ENCODE results near the gene PRKAG1. TPM values are rescaled to one million over a fixed set of nuclear protein-coding genes. Genes with fewer than 3 reads are reported as not detected.

Gene PRKAG1
- total RNA-seq, 1 donor from 2014 or later, result 80.4 TPM

GRCh38 chr12:49033611-49034285 lies 15.2 kb upstream of the PRKAG1 start:
- DNase-seq (ENCODE audit: low spot score), result no peak
- intact Hi-C loops (cut with DNase I), result no loop called here

DNA sequence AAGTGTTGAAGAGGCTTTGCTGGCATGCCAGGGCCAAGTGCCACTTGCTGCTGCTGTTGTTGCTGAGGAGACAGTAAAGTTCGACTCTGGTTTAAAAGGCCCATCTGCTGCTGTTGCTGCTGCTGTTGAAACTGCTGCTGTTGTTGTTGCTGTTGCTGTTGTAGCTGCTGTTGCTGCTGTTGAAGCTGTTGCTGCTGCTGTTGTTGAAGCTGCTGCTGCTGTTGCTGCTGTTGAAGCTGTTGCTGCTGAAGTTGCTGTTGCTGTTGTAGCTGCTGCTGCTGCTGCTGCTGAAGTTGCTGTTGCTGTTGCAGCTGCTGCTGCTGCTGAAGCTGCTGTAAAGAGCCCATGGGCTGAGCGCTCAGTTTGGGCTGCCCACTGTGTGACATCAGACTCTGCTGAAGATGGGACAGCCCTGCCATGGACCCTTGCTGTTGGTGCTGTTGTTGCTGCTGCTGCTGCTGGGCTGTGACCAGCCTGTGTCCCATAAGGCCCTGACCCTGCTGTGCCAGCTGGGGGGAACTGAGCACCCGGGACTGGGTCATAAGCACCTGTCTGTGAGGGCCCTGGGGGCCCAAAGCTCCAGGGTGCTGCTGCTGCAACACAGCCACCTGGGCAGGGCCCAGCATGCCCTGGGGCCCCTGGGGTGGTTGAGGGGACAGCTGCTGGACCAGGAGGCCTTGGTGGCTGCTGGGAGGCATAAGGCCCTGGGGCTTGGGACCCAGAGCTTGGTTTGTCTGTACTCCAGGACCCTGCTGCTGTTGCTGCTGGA lies 14.3 kb upstream of the PRKAG1 start:
- intact Hi-C loops (cut with DNase I), result no loop called here
- no peak for DNase-seq (ENCODE audit: low spot score)

DNA sequence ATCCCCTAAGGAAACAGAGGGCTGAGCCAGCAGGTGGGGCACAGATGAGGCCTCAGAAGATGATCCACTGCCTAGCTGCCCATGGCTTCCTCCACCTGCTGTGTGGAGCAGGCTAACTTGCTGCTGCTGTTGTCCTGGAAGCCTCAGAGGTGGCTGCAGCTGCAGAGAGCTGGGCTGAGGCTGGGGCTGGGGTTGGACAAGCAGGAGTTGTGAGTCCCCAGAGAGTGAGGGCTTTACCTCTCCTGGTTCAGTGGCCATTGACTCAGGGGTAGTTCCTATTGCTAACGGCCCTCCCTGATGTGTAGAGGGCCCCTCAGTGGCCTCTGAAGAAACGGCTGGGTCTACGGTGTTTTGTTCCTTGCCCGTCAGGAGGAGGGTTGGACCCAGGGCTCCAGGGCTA lies 13.7 kb upstream of the PRKAG1 start:
- no peak for DNase-seq (ENCODE audit: low spot score)
- intact Hi-C loops (cut with DNase I), result no loop called here

DNA sequence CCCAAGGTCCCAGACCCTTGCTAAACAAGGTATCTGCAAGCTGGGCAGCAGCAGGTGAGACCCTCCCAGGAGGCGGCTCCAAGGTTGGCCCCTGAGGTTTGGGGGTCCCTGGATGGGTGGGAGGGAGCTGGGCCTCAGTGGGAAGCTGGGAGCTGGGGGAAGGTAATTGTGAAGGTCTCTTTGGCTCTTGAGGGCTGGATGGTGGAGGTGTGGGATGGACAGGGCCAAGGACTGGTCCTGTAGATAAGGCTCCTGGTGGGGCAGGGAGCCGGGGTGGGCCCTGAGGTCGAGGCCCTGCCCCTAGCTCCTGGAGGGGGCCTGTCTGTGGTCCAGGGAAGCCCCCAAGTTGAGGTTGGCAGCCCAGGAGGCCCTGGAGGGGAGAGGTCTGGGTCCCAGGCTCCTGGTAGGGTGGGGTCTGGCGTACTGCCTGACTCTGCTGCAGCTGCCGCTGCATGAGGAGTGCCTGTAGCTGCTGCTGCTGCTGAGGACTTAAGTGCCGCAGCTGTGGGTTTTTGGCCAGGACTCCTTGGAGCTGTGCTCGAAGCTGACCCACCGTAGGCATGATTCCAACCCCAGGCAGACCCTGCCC lies 13.1 kb upstream of the PRKAG1 start:
- intact Hi-C loops (cut with DNase I), result no loop called here
- no peak for DNase-seq (ENCODE audit: low spot score)

- DNase-seq (ENCODE audit: low spot score), result no peak
- intact Hi-C loops (cut with DNase I), result no loop called here
Observed at GRCh38 chr12:49030714-49031572, 12.4 kb upstream of the PRKAG1 start.

GRCh38 chr12:49030119-49030518 lies 11.5 kb upstream of the PRKAG1 start:
- no peak for DNase-seq (ENCODE audit: low spot score)
- intact Hi-C loops (cut with DNase I), result no loop called here

- DNase-seq (ENCODE audit: low spot score), result no peak
- intact Hi-C loops (cut with DNase I), result no loop called here
Observed at GRCh38 chr12:49028666-49029275, 10.2 kb upstream of the PRKAG1 start.

- intact Hi-C loops (cut with DNase I), result no loop called here
Observed at GRCh38 chr12:49027846-49028555, 9.4 kb upstream of the PRKAG1 start.

GRCh38 chr12:49026678-49027480 lies 8.3 kb upstream of the PRKAG1 start:
- DNase-seq (ENCODE audit: low spot score), result no peak
- intact Hi-C loops (cut with DNase I), result no loop called here

More at GRCh38 chr12:49027846-49028555, 9.4 kb upstream of the PRKAG1 start:
- DNase-seq (ENCODE audit: low spot score), result no peak

- intact Hi-C loops (cut with DNase I), result no loop called here
- DNase-seq (ENCODE audit: low spot score), result no peak
Observed at GRCh38 chr12:49026101-49026500, 7.5 kb upstream of the PRKAG1 start.

DNA sequence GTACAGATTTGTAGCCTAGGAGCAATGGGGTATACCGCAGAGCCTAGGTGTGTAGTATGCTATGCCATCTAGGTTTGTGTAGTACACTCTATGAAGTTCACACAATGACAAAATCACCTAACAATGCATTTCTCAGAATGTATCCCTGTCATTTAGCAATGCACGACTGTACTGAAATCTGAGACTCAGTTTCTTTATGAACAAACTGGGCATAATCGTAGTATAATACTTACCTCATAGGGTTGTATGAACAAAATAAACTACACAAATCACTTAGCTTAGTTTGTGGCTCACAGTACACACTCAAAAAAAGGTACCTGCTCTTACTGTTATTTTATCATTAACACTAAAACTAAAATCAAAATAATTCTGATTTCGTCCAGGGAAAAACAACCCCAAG lies 6.9 kb upstream of the PRKAG1 start:
- no peak for DNase-seq (ENCODE audit: low spot score)
- intact Hi-C loops (cut with DNase I), result no loop called here

- DNase-seq (ENCODE audit: low spot score), result no peak
- intact Hi-C loops (cut with DNase I), result no loop called here
Observed at GRCh38 chr12:49024543-49024942, 6.0 kb upstream of the PRKAG1 start.

DNA sequence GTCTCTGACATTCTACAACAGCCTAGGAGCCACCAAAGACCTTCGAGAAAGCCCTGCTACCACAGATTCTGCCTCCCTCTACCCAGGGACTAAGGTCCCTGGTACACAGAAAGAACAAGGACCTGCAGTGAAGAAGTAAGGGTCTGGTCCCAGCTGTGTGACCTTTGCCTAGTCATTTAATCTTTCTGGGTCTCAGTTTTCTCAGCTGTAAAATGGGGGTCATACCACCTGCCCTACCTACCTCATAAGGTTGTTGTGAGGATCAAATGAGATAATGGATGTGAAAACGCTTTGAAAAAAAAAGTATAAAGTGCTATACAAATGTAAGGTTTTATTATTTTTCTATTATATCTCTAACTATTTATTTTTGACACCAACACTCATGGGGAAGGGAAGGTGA lies 5.2 kb upstream of the PRKAG1 start:
- intact Hi-C loops (cut with DNase I), result no loop called here
- no peak for DNase-seq (ENCODE audit: low spot score)

- intact Hi-C loops (cut with DNase I), result no loop called here
- DNase-seq (ENCODE audit: low spot score), result no peak
Observed at GRCh38 chr12:49022558-49023178, 4.1 kb upstream of the PRKAG1 start.

DNA sequence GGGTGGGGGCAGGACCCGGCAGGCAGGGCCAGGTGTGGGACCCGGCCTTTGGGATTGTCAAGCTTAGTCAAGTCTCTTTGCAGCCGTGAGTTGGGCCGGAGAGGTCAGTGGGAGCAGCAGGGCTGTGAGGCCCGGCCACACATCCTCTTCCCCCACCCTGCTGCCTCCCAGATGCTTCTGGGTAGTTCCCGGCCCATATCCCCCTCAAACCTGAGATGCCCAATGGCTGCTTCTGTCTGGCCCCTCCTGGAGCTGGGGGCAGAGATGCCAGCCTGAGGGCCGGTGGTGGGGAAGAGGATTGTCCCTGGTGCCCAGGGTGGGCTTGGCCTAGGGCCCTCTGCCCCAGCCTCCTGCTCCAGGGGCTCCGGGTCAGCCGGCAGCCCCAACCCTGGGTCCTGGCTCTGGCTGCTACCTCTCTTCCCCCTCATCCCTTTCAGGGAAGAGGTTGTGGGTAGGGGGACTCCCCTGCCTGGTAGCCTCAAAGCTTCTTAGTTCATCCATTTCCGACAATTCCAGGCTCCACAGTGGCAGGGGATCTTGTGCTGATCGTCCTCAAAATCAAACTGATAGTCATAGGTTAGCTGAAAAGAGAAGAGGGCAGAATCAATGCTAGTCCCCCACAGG lies 2.8 kb upstream of the PRKAG1 start:
- no peak for DNase-seq (ENCODE audit: low spot score)
- intact Hi-C loops (cut with DNase I), result no loop called here

DNA sequence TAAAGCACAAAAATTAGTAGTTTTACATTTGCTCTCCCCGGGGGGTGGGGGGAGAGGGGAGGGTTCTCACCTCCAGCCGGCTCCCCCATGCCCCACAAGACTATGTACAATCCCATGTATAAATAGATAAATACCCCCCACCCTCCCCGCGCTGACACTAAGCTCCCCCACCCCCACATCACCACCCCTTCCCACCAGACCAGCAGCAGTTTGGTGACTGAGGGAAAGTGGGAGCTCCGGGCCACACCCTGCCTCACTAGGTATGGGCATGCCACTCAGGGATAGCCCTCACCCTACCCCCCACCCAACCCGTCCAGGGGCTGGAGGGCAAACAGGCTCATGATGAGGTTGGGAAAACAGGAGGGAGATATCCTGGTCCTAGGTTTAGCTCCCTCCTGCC lies 1.9 kb upstream of the PRKAG1 start:
- intact Hi-C loops (cut with DNase I), result no loop called here

More for the DNA sequence above, 1.9 kb upstream of the PRKAG1 start:
- DNase-seq (ENCODE audit: low spot score), result no peak

Data from cardiac septum (tissue), 1 donor.